Calu3 (cell line): ENCODE measurements around the gene ANKRD37. TPM values are rescaled to one million over a fixed set of nuclear protein-coding genes. Genes with fewer than 3 reads are reported as not detected.

Experiments used
- BruUV-seq: library from RNA; stranded (reverse); fragments of 400-500 nt; replicated peaks from 2 replicates; lab custom pipeline; 2021; lab: Mats Ljungman, UMichigan
- CTCF ChIA-PET: fragments of 300-600 bp; sonication (Branson Sonifier 250); formaldehyde crosslinking; loops from one replicate; lab custom pipeline; 2022; ENCODE audit warnings: antibody characterized with exemption; lab: Charles Lee
- DNase-seq: peaks from one replicate; pipeline ENCODE4 v3.0.0; 2022
- H3K27ac Mint-ChIP-seq: one replicate; pipeline ENCODE4 v1.8.0; 2022; ENCODE audit warnings: mixed read lengths; ENCODE audit not compliant: unreplicated experiment
- H3K27me3 Mint-ChIP-seq: one replicate; pipeline ENCODE4 v1.8.0; 2022; ENCODE audit warnings: mixed read lengths; ENCODE audit not compliant: unreplicated experiment
- H3K36me3 Mint-ChIP-seq: one replicate; pipeline ENCODE4 v1.8.0; 2022; ENCODE audit warnings: mild to moderate bottlenecking, moderate library complexity, mixed read lengths; ENCODE audit not compliant: insufficient read depth, unreplicated experiment
- H3K4me1 Mint-ChIP-seq: one replicate; pipeline ENCODE4 v1.8.0; 2022; ENCODE audit warnings: mild to moderate bottlenecking, low read depth, mixed read lengths; ENCODE audit not compliant: unreplicated experiment
- H3K4me3 Mint-ChIP-seq: one replicate; pipeline ENCODE4 v1.8.0; 2022; ENCODE audit warnings: mild to moderate bottlenecking, low read depth, moderate library complexity, mixed read lengths; ENCODE audit not compliant: unreplicated experiment
- H3K9me3 Mint-ChIP-seq: one replicate; pipeline ENCODE4 v1.8.0; 2022; ENCODE audit warnings: low read depth, mixed read lengths; ENCODE audit not compliant: unreplicated experiment
- CTCF ChIP-seq: fragments of 200-600 bp; IDR thresholded peaks from one replicate; pipeline ENCODE4 v1.8.0; 2022; ENCODE audit warnings: antibody characterized with exemption; ENCODE audit not compliant: unreplicated experiment
- intact Hi-C: fragments of 100-400 bp; cut with micrococcal nuclease; formaldehyde crosslinking; loops from one replicate; pipeline ENCODE4 v1.10.0; 2022; ENCODE audit not compliant: unreplicated experiment
- total RNA-seq: library from RNA; stranded (reverse); gene quantifications from 2 replicates; pipeline ENCODE4 v1.2.3, GENCODE V29; 2022

Gene ANKRD37
- total RNA-seq, 1 experiment from 2014 or later, result 4.4 TPM

- no peak for DNase-seq
- H3K36me3 Mint-ChIP-seq, result peaks cover 26% of the 10 kb centered on the region
- CTCF ChIA-PET, result interaction anchor here (0.6 kb wide), 1 partner anchor 304 kb away, joined by 3 read pairs; no protein-coding TSS in a partner anchor
- H3K27ac Mint-ChIP-seq, result no peak overlapping the region
- H3K4me1 Mint-ChIP-seq, result peaks cover 8% of the 10 kb centered on the region
- no peaks in the 10 kb centered on the region for H3K27me3 Mint-ChIP-seq
- no TSS peak for BruUV-seq
- H3K4me3 Mint-ChIP-seq, result no peak overlapping the region
- intact Hi-C loops, result loop anchor here (5.0 kb wide), 1 partner anchor 196 kb away; the partner anchor contains the start of gene CFAP97
- H3K9me3 Mint-ChIP-seq, result no peaks in the 10 kb centered on the region
- TF ChIP-seq CTCF, result no peak
Observed at GRCh38 chr4:185398618-185399017, 2.0 kb downstream of the ANKRD37 start.

GRCh38 chr4:185399466-185399865, 2.8 kb downstream of the ANKRD37 start:
- peaks cover 26% of the 10 kb centered on the region for H3K36me3 Mint-ChIP-seq
- CTCF ChIA-PET, result no interaction called here
- H3K27ac Mint-ChIP-seq, result no peak overlapping the region
- no peak overlapping the region for H3K4me3 Mint-ChIP-seq
- DNase-seq, result no peak
- intact Hi-C loops, result loop anchor here (5.0 kb wide), 1 partner anchor 197 kb away; the partner anchor contains the start of gene CFAP97
- H3K9me3 Mint-ChIP-seq, result no peaks in the 10 kb centered on the region
- H3K27me3 Mint-ChIP-seq, result no peaks in the 10 kb centered on the region
- no TSS peak for BruUV-seq
- no peak for TF ChIP-seq CTCF
- H3K4me1 Mint-ChIP-seq, result peaks cover 5% of the 10 kb centered on the region

GRCh38 chr4:185404031-185404430, 7.4 kb downstream of the ANKRD37 start:
- intact Hi-C loops, result no loop called here
- peaks cover 14% of the 10 kb centered on the region for H3K36me3 Mint-ChIP-seq
- H3K4me3 Mint-ChIP-seq, result no peak overlapping the region
- H3K27ac Mint-ChIP-seq, result no peak overlapping the region
- H3K27me3 Mint-ChIP-seq, result no peaks in the 10 kb centered on the region
- no peak for TF ChIP-seq CTCF
- no peaks in the 10 kb centered on the region for H3K9me3 Mint-ChIP-seq
- no peak for DNase-seq
- H3K4me1 Mint-ChIP-seq, result no peaks in the 10 kb centered on the region
- no TSS peak for BruUV-seq
- CTCF ChIA-PET, result no interaction called here

- Mint-ChIP-seq H3K27me3 (no peaks in the 10 kb centered on the region), H3K4me1 (no peaks in the 10 kb centered on the region), H3K4me3 (no peak overlapping the region), H3K9me3 (peaks cover 3% of the 10 kb centered on the region), H3K27ac (no peak overlapping the region), H3K36me3 (peaks cover 19% of the 10 kb centered on the region)
- intact Hi-C loops, result no loop called here
- TF ChIP-seq CTCF, result no peak
- no TSS peak for BruUV-seq
- no peak for DNase-seq
- CTCF ChIA-PET, result interaction anchor here (0.6 kb wide), 1 partner anchor 107 kb away, joined by 3 read pairs; no protein-coding TSS in a partner anchor
Observed at GRCh38 chr4:185405296-185405999, 8.8 kb downstream of the ANKRD37 start.
